ENCODE measurements around the gene MICAL3. TPM values are rescaled to one million over a fixed set of nuclear protein-coding genes. Genes with fewer than 3 reads are reported as not detected.

Gene MICAL3
- polyA plus RNA-seq, 1 donor from 2014 or later, result 28.1 TPM

DNA sequence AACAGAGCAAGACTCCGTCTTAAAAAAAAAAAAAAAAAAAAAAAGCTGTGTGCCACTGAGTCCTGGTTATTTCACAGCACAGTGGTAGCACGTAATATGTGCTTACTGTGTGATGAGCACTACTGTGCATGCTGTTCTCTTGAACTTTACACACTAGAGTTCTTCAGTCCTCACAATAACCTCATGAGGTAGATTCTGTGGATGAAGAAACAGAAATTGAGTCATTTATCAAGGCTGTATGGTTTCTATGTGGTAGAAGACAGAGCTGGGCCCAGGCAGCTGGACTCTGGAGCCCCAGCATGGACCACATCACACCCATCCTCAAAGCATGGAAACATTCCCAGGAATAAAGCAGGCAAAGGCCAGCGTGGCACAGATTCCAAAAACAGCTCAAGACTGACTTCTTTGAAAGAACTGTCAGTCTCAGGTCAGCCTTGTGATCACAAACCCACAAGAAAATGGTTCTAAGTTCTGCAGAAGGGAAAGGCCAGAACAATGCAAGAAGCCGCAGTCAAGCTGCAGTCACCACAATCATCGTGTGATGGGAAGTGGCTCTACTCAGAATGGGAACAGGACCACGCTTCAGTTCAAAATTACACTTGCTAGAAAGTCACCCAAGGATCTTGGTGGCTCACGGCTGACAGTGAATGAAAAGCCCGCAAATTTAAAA, 49.5 kb downstream of the MICAL3 start:
- Histone ChIP-seq H3K9me2 (ENCODE audit: insufficient read depth, low read length) (no peaks in the 10 kb centered on the region), H4K20me1 (ENCODE audit: insufficient read depth) (no peaks in the 10 kb centered on the region), H3K27ac (ENCODE audit: low read length) (no peak overlapping the region), H3K4me3 (ENCODE audit: low read length) (no peak overlapping the region), H2AFZ (ENCODE audit: low read depth, low read length) (no peak overlapping the region), H3K9me3 (ENCODE audit: low read length) (no peaks in the 10 kb centered on the region), H3K4me2 (ENCODE audit: low read length) (no peak overlapping the region), H3K9ac (ENCODE audit: low read length) (no peak overlapping the region), H3K36me3 (ENCODE audit: insufficient read depth, low read length) (no peaks in the 10 kb centered on the region), H3K27me3 (ENCODE audit: insufficient read depth, low read depth, low read length) (no peaks in the 10 kb centered on the region), H3F3A (ENCODE audit: insufficient read depth, low read length, poor library complexity, severe bottlenecking) (no peaks in the 10 kb centered on the region), H3K79me2 (replicated peaks; ENCODE audit: insufficient read depth, low read length) (peaks cover 4% of the 10 kb centered on the region)
- TF ChIP-seq SMC3 (conservative IDR thresholded peaks at IDR 0.05; ENCODE audit: poor library complexity), result no peak
- no peak for TF ChIP-seq MXI1 (conservative IDR thresholded peaks at IDR 0.05; ENCODE audit: poor library complexity, severe bottlenecking)
- TF ChIP-seq POLR2AphosphoS5 (IDR thresholded peaks at IDR 0.05), result no peak
- TF ChIP-seq EZH2 (IDR thresholded peaks at IDR 0.05; ENCODE audit: borderline replicate concordance, insufficient read depth, low read length, poor library complexity, severe bottlenecking), result no peak

DNA sequence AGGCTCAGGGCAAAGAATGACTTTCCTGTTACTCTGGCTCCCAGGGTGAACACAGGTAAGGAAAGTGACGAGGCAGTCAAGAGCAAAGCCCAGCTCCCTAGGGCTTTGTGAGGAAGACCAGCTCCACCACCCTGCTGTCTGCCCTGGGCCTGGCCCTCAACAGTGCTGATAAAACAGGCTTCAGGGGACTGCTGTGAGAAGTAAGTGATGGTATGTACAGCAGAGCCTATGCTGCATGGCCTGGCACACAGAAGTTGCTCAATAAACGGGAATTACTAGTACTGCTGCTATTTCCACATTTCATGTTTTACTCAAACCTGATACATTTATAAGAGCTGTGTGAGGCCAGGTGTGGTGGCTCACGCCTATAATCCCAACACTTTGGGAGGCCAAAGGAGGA, 50.3 kb downstream of the MICAL3 start:
- Histone ChIP-seq H3K4me3 (ENCODE audit: low read length) (no peak overlapping the region), H3K9ac (ENCODE audit: low read length) (no peak overlapping the region), H3K36me3 (ENCODE audit: insufficient read depth, low read length) (no peaks in the 10 kb centered on the region), H3F3A (ENCODE audit: insufficient read depth, low read length, poor library complexity, severe bottlenecking) (no peaks in the 10 kb centered on the region), H4K20me1 (ENCODE audit: insufficient read depth) (no peaks in the 10 kb centered on the region), H2AFZ (ENCODE audit: low read depth, low read length) (no peak overlapping the region), H3K9me2 (ENCODE audit: insufficient read depth, low read length) (no peaks in the 10 kb centered on the region), H3K27ac (ENCODE audit: low read length) (no peak overlapping the region), H3K27me3 (ENCODE audit: insufficient read depth, low read depth, low read length) (no peaks in the 10 kb centered on the region), H3K9me3 (ENCODE audit: low read length) (no peaks in the 10 kb centered on the region), H3K79me2 (replicated peaks; ENCODE audit: insufficient read depth, low read length) (peaks cover 4% of the 10 kb centered on the region), H3K4me2 (ENCODE audit: low read length) (no peak overlapping the region)
- TF ChIP-seq MXI1 (conservative IDR thresholded peaks at IDR 0.05; ENCODE audit: poor library complexity, severe bottlenecking) (no peak), EP300 (conservative IDR thresholded peaks at IDR 0.05; ENCODE audit: poor library complexity, severe bottlenecking) (no peak), EZH2 (IDR thresholded peaks at IDR 0.05; ENCODE audit: borderline replicate concordance, insufficient read depth, low read length, poor library complexity, severe bottlenecking) (no peak), SMC3 (conservative IDR thresholded peaks at IDR 0.05; ENCODE audit: poor library complexity) (no peak)

DNA sequence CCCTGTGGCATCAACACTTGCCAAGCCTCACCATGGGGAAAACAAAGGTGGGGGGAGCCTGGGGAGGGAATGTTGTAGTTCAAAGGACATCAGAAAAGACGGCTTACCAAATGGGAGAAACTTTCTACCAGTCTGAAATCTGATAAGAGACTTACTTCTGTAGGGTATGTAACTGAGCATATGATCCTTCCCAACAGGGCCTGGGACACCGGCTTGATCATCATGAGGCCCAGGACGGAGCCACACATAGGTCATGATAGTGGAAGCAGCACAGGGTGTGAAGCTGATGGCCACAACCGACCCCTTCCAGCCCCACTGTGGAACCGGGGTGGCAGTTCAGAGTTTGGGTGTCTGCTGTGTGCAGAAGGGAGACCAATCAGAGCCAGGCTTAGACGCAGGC, 51.1 kb downstream of the MICAL3 start:
- Histone ChIP-seq H3F3A (ENCODE audit: insufficient read depth, low read length, poor library complexity, severe bottlenecking) (no peaks in the 10 kb centered on the region), H3K9me3 (ENCODE audit: low read length) (no peaks in the 10 kb centered on the region), H2AFZ (ENCODE audit: low read depth, low read length) (no peak overlapping the region), H3K9me2 (ENCODE audit: insufficient read depth, low read length) (no peaks in the 10 kb centered on the region), H3K27me3 (ENCODE audit: insufficient read depth, low read depth, low read length) (no peaks in the 10 kb centered on the region), H4K20me1 (ENCODE audit: insufficient read depth) (no peaks in the 10 kb centered on the region), H3K36me3 (ENCODE audit: insufficient read depth, low read length) (no peaks in the 10 kb centered on the region), H3K79me2 (replicated peaks; ENCODE audit: insufficient read depth, low read length) (peaks cover 2% of the 10 kb centered on the region), H3K27ac (ENCODE audit: low read length) (no peak overlapping the region), H3K9ac (ENCODE audit: low read length) (no peak overlapping the region), H3K4me3 (ENCODE audit: low read length) (no peak overlapping the region), H3K4me2 (ENCODE audit: low read length) (no peak overlapping the region)
- TF ChIP-seq MXI1 (conservative IDR thresholded peaks at IDR 0.05; ENCODE audit: poor library complexity, severe bottlenecking), result no peak
- no peak for TF ChIP-seq EZH2 (IDR thresholded peaks at IDR 0.05; ENCODE audit: borderline replicate concordance, insufficient read depth, low read length, poor library complexity, severe bottlenecking)
- TF ChIP-seq, protein P1, sequence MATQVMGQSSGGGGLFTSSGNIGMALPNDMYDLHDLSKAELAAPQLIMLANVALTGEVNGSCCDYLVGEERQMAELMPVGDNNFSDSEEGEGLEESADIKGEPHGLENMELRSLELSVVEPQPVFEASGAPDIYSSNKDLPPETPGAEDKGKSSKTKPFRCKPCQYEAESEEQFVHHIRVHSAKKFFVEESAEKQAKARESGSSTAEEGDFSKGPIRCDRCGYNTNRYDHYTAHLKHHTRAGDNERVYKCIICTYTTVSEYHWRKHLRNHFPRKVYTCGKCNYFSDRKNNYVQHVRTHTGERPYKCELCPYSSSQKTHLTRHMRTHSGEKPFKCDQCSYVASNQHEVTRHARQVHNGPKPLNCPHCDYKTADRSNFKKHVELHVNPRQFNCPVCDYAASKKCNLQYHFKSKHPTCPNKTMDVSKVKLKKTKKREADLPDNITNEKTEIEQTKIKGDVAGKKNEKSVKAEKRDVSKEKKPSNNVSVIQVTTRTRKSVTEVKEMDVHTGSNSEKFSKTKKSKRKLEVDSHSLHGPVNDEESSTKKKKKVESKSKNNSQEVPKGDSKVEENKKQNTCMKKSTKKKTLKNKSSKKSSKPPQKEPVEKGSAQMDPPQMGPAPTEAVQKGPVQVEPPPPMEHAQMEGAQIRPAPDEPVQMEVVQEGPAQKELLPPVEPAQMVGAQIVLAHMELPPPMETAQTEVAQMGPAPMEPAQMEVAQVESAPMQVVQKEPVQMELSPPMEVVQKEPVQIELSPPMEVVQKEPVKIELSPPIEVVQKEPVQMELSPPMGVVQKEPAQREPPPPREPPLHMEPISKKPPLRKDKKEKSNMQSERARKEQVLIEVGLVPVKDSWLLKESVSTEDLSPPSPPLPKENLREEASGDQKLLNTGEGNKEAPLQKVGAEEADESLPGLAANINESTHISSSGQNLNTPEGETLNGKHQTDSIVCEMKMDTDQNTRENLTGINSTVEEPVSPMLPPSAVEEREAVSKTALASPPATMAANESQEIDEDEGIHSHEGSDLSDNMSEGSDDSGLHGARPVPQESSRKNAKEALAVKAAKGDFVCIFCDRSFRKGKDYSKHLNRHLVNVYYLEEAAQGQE (IDR thresholded peaks at IDR 0.05; ENCODE audit: borderline replicate concordance), result no peak
- TF ChIP-seq SMC3 (conservative IDR thresholded peaks at IDR 0.05; ENCODE audit: poor library complexity), result no peak
- no peak for TF ChIP-seq EP300 (conservative IDR thresholded peaks at IDR 0.05; ENCODE audit: poor library complexity, severe bottlenecking)
- TF ChIP-seq POLR2AphosphoS5 (IDR thresholded peaks at IDR 0.05), result no peak
- TF ChIP-seq, protein P2, sequence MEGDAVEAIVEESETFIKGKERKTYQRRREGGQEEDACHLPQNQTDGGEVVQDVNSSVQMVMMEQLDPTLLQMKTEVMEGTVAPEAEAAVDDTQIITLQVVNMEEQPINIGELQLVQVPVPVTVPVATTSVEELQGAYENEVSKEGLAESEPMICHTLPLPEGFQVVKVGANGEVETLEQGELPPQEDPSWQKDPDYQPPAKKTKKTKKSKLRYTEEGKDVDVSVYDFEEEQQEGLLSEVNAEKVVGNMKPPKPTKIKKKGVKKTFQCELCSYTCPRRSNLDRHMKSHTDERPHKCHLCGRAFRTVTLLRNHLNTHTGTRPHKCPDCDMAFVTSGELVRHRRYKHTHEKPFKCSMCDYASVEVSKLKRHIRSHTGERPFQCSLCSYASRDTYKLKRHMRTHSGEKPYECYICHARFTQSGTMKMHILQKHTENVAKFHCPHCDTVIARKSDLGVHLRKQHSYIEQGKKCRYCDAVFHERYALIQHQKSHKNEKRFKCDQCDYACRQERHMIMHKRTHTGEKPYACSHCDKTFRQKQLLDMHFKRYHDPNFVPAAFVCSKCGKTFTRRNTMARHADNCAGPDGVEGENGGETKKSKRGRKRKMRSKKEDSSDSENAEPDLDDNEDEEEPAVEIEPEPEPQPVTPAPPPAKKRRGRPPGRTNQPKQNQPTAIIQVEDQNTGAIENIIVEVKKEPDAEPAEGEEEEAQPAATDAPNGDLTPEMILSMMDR (IDR thresholded peaks at IDR 0.05; ENCODE audit: poor library complexity, severe bottlenecking), result no peak
- TF ChIP-seq TAF1 (IDR thresholded peaks at IDR 0.05; ENCODE audit: low read depth), result no peak
- no peak for TF ChIP-seq RAD21 (conservative IDR thresholded peaks at IDR 0.05)

Data from neural cell (in vitro differentiated cells).